Glutamatergic neuron (in vitro differentiated cells): ENCODE results near the gene ELMOD1. TPM values are rescaled to one million over a fixed set of nuclear protein-coding genes. Genes with fewer than 3 reads are reported as not detected.

Experiments used
- DNase-seq: peaks from one replicate; pipeline ENCODE4 v3.0.0; 2022
- H3K27ac Mint-ChIP-seq: one replicate; pipeline ENCODE4 v1.8.0; 2020; ENCODE audit warnings: mild to moderate bottlenecking, mixed read lengths, inconsistent platforms; ENCODE audit not compliant: unreplicated experiment
- H3K27me3 Mint-ChIP-seq: one replicate; pipeline ENCODE4 v1.8.0; 2020; ENCODE audit warnings: mild to moderate bottlenecking, moderate library complexity, mixed read lengths, inconsistent platforms; ENCODE audit not compliant: unreplicated experiment
- H3K36me3 Mint-ChIP-seq: one replicate; pipeline ENCODE4 v1.8.0; 2020; ENCODE audit warnings: mild to moderate bottlenecking, mixed read lengths, inconsistent platforms; ENCODE audit not compliant: unreplicated experiment
- H3K4me1 Mint-ChIP-seq: one replicate; pipeline ENCODE4 v1.8.0; 2020; ENCODE audit warnings: mild to moderate bottlenecking, low read depth, mixed read lengths, inconsistent platforms; ENCODE audit not compliant: unreplicated experiment
- H3K4me3 Mint-ChIP-seq: one replicate; pipeline ENCODE4 v1.8.0; 2020; ENCODE audit warnings: mild to moderate bottlenecking, mixed read lengths, inconsistent platforms; ENCODE audit not compliant: unreplicated experiment
- H3K9me3 Mint-ChIP-seq: one replicate; pipeline ENCODE4 v1.8.0; 2020; ENCODE audit warnings: mild to moderate bottlenecking, moderate library complexity, mixed read lengths, inconsistent platforms; ENCODE audit not compliant: unreplicated experiment
- CTCF ChIP-seq: fragments of 200-600 bp; sonication (generic); IDR thresholded peaks from one replicate; pipeline ENCODE4 v1.5.0; 2021; ENCODE audit not compliant: partially characterized antibody, unreplicated experiment
- total RNA-seq: library from RNA; stranded (reverse); fragmentation: NEBNext Ultra II Directional; extraction: Animal tissue kit (Norgen Biotek cat#: 25700); gene quantifications from one replicate; pipeline ENCODE4 v1.2.1, GENCODE V29; 2021; ENCODE audit not compliant: unreplicated experiment

Gene ELMOD1
- total RNA-seq, 1 donor from 2014 or later = 0.81 TPM

DNA sequence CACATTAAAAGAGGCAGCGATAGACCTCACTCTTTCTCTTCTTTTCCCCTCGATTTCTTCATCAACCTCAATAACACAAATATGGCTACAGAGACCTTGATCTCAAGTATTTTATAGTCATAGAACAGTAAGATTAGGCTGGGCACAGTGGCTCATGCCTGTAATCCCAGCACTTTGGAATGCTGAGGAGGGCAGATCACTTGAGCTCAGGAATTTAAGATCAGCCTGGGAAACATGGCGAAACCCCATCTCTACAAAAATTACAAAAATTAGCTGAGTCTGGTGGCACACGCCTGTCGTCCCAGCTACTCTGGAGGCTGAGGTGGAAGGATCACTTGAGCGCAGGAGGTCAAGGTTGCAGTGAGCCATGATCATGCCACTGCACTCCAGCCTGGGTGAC lies 106.3 kb downstream of the ELMOD1 start:
- Mint-ChIP-seq H3K27me3 (no peaks in the 10 kb centered on the region), H3K4me3 (no peak overlapping the region), H3K36me3 (no peaks in the 10 kb centered on the region), H3K27ac (no peak overlapping the region), H3K4me1 (no peaks in the 10 kb centered on the region), H3K9me3 (no peaks in the 10 kb centered on the region)
- DNase-seq = no peak
- no peak for TF ChIP-seq CTCF

GRCh38 chr11:107699371-107700285 lies 108.7 kb downstream of the ELMOD1 start:
- H3K4me3 Mint-ChIP-seq = no peak overlapping the region
- H3K9me3 Mint-ChIP-seq = no peaks in the 10 kb centered on the region
- no peak overlapping the region for H3K27ac Mint-ChIP-seq
- no peak for DNase-seq
- no peaks in the 10 kb centered on the region for H3K36me3 Mint-ChIP-seq
- no peaks in the 10 kb centered on the region for H3K4me1 Mint-ChIP-seq
- no peak for TF ChIP-seq CTCF
- H3K27me3 Mint-ChIP-seq = no peaks in the 10 kb centered on the region

- DNase-seq = no peak
- no peaks in the 10 kb centered on the region for H3K27me3 Mint-ChIP-seq
- H3K4me1 Mint-ChIP-seq = no peaks in the 10 kb centered on the region
Measured at GRCh38 chr11:107702109-107702660, 111.2 kb downstream of the ELMOD1 start.

DNA sequence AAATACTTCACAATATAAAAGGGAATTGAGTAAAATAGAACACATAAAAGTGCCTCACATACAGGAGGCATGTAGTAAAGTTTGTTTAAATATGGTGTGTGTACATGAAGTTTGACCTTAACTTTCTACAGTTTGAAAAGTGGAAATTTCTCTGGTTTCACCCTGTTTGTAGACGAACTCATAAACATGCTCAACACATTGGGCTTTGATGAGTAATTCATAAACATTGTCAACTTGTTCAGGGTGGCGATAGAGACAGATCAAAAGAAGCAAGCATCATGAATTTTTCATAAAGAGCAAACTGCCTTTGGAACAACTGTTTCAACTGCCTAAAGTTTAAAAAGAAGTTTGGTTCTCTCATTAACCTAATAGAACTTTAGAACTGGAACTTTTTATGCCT lies 111.8 kb downstream of the ELMOD1 start:
- H3K9me3 Mint-ChIP-seq = no peaks in the 10 kb centered on the region
- TF ChIP-seq CTCF = no peak
- H3K27me3 Mint-ChIP-seq = no peaks in the 10 kb centered on the region
- no peaks in the 10 kb centered on the region for H3K4me1 Mint-ChIP-seq
- no peak for DNase-seq
- no peaks in the 10 kb centered on the region for H3K36me3 Mint-ChIP-seq
- H3K4me3 Mint-ChIP-seq = no peak overlapping the region
- H3K27ac Mint-ChIP-seq = no peak overlapping the region

More at GRCh38 chr11:107702109-107702660, 111.2 kb downstream of the ELMOD1 start:
- Mint-ChIP-seq H3K4me3 (no peak overlapping the region), H3K9me3 (no peaks in the 10 kb centered on the region), H3K27ac (no peak overlapping the region), H3K36me3 (no peaks in the 10 kb centered on the region)
- TF ChIP-seq CTCF = no peak

GRCh38 chr11:107704451-107704850 lies 113.5 kb downstream of the ELMOD1 start:
- Mint-ChIP-seq H3K4me1 (no peaks in the 10 kb centered on the region), H3K27ac (no peak overlapping the region), H3K9me3 (no peaks in the 10 kb centered on the region), H3K27me3 (no peaks in the 10 kb centered on the region), H3K4me3 (no peak overlapping the region), H3K36me3 (no peaks in the 10 kb centered on the region)
- no peak for TF ChIP-seq CTCF
- no peak for DNase-seq
